GM23338 (cell line): ENCODE results near the gene FADD.

Experiments
- CTCF ChIP-seq, 2 experiments: fragments of 200-600 bp in 1 of 2; sonication (generic) in 1 of 2; conservative IDR thresholded peaks; 2 replicates each; pipeline versions ENCODE4 v1.5.1 to v1.6.1; 2016 to 2017; ENCODE audit warnings: antibody characterized with exemption in 2 of 2, low read depth in 2 of 2, mild to moderate bottlenecking in 2 of 2, moderate library complexity in 1 of 2
- REST ChIP-seq: IDR thresholded peaks from one replicate; pipeline ENCODE4 v1.6.1; 2018; ENCODE audit warnings: antibody characterized with exemption; ENCODE audit not compliant: unreplicated experiment

GRCh38 chr11:70173018-70173417, 30.1 kb upstream of the FADD start:
- no peak for TF ChIP-seq REST
- TF ChIP-seq CTCF (conservative IDR thresholded peaks at IDR 0.05; ENCODE audit: low read depth in 2 of 2): no peak
